B cell (primary cell): ENCODE results near the gene MOAP1. TPM values are rescaled to one million over a fixed set of nuclear protein-coding genes. Genes with fewer than 3 reads are reported as not detected.
"Not testable (repeated sequence)": the region's sequence is repeated elsewhere in the genome, so short reads cannot be mapped to it uniquely, and the experiment has no call there.

Experiments
- ATAC-seq: fragments of 200-7000 bp; cut with Tn5 transposase; one replicate; pipeline ENCODE4 v1.10.0; 2021; ENCODE audit warnings: low read depth, mild to moderate bottlenecking, moderate number of reproducible peaks, moderate library complexity
- CTCF ChIA-PET: fragments of 350-600 bp; sonication (Branson Sonifier 250); formaldehyde crosslinking; loops from one replicate; lab custom pipeline; 2021; ENCODE audit warnings: antibody characterized with exemption, inconsistent platforms; lab: Charles Lee
- POLR2A ChIA-PET: fragments of 350-600 bp; sonication (Branson Sonifier 250); formaldehyde crosslinking; loops from one replicate; lab custom pipeline; 2021; ENCODE audit warnings: antibody characterized with exemption; lab: Charles Lee
- DNase-seq: peaks from one replicate; pipeline ENCODE4 v3.0.0; 2013
- H2AFZ ChIP-seq: 2 replicates; pipeline ENCODE4 v1.6.1; 2012; ENCODE audit warnings: mild to moderate bottlenecking, low read depth, low read length; ENCODE audit not compliant: insufficient read depth, poor library complexity, severe bottlenecking
- H3K27ac ChIP-seq, 2 donors: 1 replicate in 1 of 2; 2 replicates in 1 of 2; pipeline ENCODE4 v1.5.1; 2012 to 2013; ENCODE audit warnings: low read length in 2 of 2, mild to moderate bottlenecking in 2 of 2, moderate library complexity in 1 of 2
- H3K27me3 ChIP-seq, 4 experiments: fragments of 200-600 bp in 1 of 4; sonication (generic) in 1 of 4; replicated peaks in 1 of 4; 1 replicate in 2 of 4; 2 replicates in 2 of 4; pipeline versions ENCODE4 v1.6.1 to v1.7.0; 2013 to 2016; ENCODE audit warnings: low read length in 3 of 4, mild to moderate bottlenecking in 2 of 4, mixed read lengths in 1 of 4, moderate library complexity in 1 of 4; ENCODE audit not compliant: insufficient read depth in 4 of 4, control insufficient read depth in 3 of 4; ENCODE audit errors: control extremely low read depth in 1 of 4
- H3K36me3 ChIP-seq, 2 experiments: replicated peaks in 1 of 2; 1 replicate in 1 of 2; 2 replicates in 1 of 2; pipeline versions ENCODE4 v1.6.1 to v1.7.1; 2013; ENCODE audit warnings: low read length in 1 of 2; ENCODE audit not compliant: insufficient read depth in 2 of 2, control insufficient read depth in 1 of 2; ENCODE audit errors: control extremely low read depth in 1 of 2, extremely low read depth in 1 of 2
- H3K4me1 ChIP-seq, 2 donors: fragments of 200-600 bp in 1 of 2; sonication (generic) in 1 of 2; 1 replicate in 1 of 2; 2 replicates in 1 of 2; pipeline versions ENCODE4 v1.5.1 to v1.6.1; 2013 to 2017; ENCODE audit warnings: low read length in 2 of 2; ENCODE audit not compliant: control insufficient read depth in 2 of 2, insufficient read depth in 2 of 2
- H3K4me2 ChIP-seq: replicated peaks from 2 replicates; pipeline ENCODE3; 2012; ENCODE audit warnings: mild to moderate bottlenecking, low read depth, low read length; ENCODE audit not compliant: poor library complexity, severe bottlenecking
- H3K4me3 ChIP-seq, 5 experiments: fragments of 200-600 bp in 1 of 5; sonication (generic) in 1 of 5; 1 replicate in 3 of 5; 2 replicates in 2 of 5; pipeline versions ENCODE4 v1.5.1 to v1.7.0; 2011 to 2016; ENCODE audit warnings: low read length in 4 of 5, mild to moderate bottlenecking in 4 of 5, low read depth in 2 of 5, control low read depth in 1 of 5, moderate library complexity in 1 of 5; ENCODE audit not compliant: insufficient read depth in 1 of 5; ENCODE audit errors: control extremely low read depth in 1 of 5, extremely low read depth in 1 of 5
- H3K79me2 ChIP-seq: fragments of 200-600 bp; sonication (generic); one replicate; pipeline ENCODE4 v1.6.0; 2016; ENCODE audit warnings: low read length; ENCODE audit not compliant: control insufficient read depth, insufficient read depth
- H3K9ac ChIP-seq: fragments of 200-600 bp; sonication (generic); 2 replicates; pipeline ENCODE4 v1.6.1; 2017; ENCODE audit warnings: mild to moderate bottlenecking, low read length, moderate library complexity
- H3K9me3 ChIP-seq, 3 donors: one replicate each; pipeline versions ENCODE4 v1.6.1 to v1.7.1; 2013; ENCODE audit warnings: low read length in 2 of 3; ENCODE audit not compliant: control insufficient read depth in 2 of 3, insufficient read depth in 1 of 3; ENCODE audit errors: control extremely low read depth in 1 of 3
- H4K20me1 ChIP-seq: 2 replicates; pipeline ENCODE4 v1.6.0; 2012; ENCODE audit warnings: mild to moderate bottlenecking, low read length; ENCODE audit not compliant: insufficient read depth, control insufficient read depth, poor library complexity, severe bottlenecking
- H3K27ac Mint-ChIP-seq: one replicate; pipeline ENCODE4 v1.8.0; 2021; ENCODE audit warnings: mixed read lengths
- H3K27me3 Mint-ChIP-seq: one replicate; pipeline ENCODE4 v1.8.0; 2021; ENCODE audit warnings: mixed read lengths
- H3K4me1 Mint-ChIP-seq: one replicate; pipeline ENCODE4 v1.8.0; 2021; ENCODE audit warnings: mixed read lengths
- H3K4me3 Mint-ChIP-seq: one replicate; pipeline ENCODE4 v1.8.0; 2021; ENCODE audit warnings: mixed read lengths
- H3K9me3 Mint-ChIP-seq: one replicate; pipeline ENCODE4 v1.8.0; 2022; ENCODE audit warnings: mixed read lengths; ENCODE audit not compliant: insufficient read depth
- EZH2 ChIP-seq: IDR thresholded peaks from 2 replicates; pipeline ENCODE4 v1.6.1; 2012; ENCODE audit warnings: borderline replicate concordance, low read depth, mild to moderate bottlenecking, moderate library complexity, low read length; ENCODE audit not compliant: insufficient read depth, poor library complexity, severe bottlenecking
- WGBS: methylation state at CpG from one replicate; pipeline ENCODE4 v1.1.5; 2013; ENCODE audit warnings: missing lambda C conversion rate; ENCODE audit not compliant: insufficient coverage; 5-methylcytosine and 5-hydroxymethylcytosine counted together
- intact Hi-C: fragments of 100-400 bp; cut with micrococcal nuclease; formaldehyde crosslinking; loops from one replicate; pipeline ENCODE4 v1.10.0; 2022
- polyA plus RNA-seq: library from polyadenylated mRNA; depleted of rRNA; stranded (reverse); fragments of >200 nt; gene quantifications from 2 replicates; pipeline ENCODE4 v1.2.3, GENCODE V29; 2012
- total RNA-seq, 2 donors: library from RNA; stranded (reverse); fragments of 120-200 nt in 1 of 2; gene quantifications; 1 replicate in 1 of 2; 2 replicates in 1 of 2; pipeline versions ENCODE4 v1.2.3 to v1.2.4, GENCODE V29; 2013 to 2022
- TF ChIP-seq, protein P1 (sequence below): fragments of 200-600 bp; IDR thresholded peaks from one replicate; pipeline ENCODE4 v1.8.0; 2022; ENCODE audit warnings: antibody characterized with exemption, mild to moderate bottlenecking

The MOAP1 gene
- total and polyA plus RNA-seq, 2 donors (not counting 1 experiment from before 2014, with no cell fraction given), result 30.8 to 74.9 TPM

- H3K36me3 ChIP-seq, result no peaks in the 10 kb centered on the region
- no peak overlapping the region for H3K4me2 ChIP-seq
- ATAC-seq, result no peak
- no peaks in the 10 kb centered on the region for H3K9me3 ChIP-seq
- TF ChIP-seq, protein P1, sequence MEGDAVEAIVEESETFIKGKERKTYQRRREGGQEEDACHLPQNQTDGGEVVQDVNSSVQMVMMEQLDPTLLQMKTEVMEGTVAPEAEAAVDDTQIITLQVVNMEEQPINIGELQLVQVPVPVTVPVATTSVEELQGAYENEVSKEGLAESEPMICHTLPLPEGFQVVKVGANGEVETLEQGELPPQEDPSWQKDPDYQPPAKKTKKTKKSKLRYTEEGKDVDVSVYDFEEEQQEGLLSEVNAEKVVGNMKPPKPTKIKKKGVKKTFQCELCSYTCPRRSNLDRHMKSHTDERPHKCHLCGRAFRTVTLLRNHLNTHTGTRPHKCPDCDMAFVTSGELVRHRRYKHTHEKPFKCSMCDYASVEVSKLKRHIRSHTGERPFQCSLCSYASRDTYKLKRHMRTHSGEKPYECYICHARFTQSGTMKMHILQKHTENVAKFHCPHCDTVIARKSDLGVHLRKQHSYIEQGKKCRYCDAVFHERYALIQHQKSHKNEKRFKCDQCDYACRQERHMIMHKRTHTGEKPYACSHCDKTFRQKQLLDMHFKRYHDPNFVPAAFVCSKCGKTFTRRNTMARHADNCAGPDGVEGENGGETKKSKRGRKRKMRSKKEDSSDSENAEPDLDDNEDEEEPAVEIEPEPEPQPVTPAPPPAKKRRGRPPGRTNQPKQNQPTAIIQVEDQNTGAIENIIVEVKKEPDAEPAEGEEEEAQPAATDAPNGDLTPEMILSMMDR, result no peak
- no peak for TF ChIP-seq EZH2
- H3K27me3 ChIP-seq, result no peaks in the 10 kb centered on the region
- Mint-ChIP-seq H3K4me3 (no peak overlapping the region), H3K9me3 (no peaks in the 10 kb centered on the region), H3K27me3 (no peaks in the 10 kb centered on the region), H3K4me1 (no peaks in the 10 kb centered on the region), H3K27ac (no peak overlapping the region)
- no peaks in the 10 kb centered on the region for H3K79me2 ChIP-seq
- no peaks in the 10 kb centered on the region for H3K4me1 ChIP-seq
- no peaks in the 10 kb centered on the region for H4K20me1 ChIP-seq
- intact Hi-C loops, result no loop called here
- no peak overlapping the region for H3K4me3 ChIP-seq
- DNase-seq, result no peak
- H2AFZ ChIP-seq, result no peak overlapping the region
- WGBS, result 95% methylated on average over 2 of the region's 4 CpGs
- H3K9ac ChIP-seq, result no peak overlapping the region
- POLR2A ChIA-PET, result no interaction called here
- CTCF ChIA-PET, result interaction anchor here (0.7 kb wide), 1 partner anchor 126 kb away, joined by 3 read pairs; no protein-coding TSS in a partner anchor
- no peak overlapping the region for H3K27ac ChIP-seq
Observed at GRCh38 chr14:93160353-93160801, 24.3 kb downstream of the MOAP1 start.

GRCh38 chr14:93159625-93160352, 24.9 kb downstream of the MOAP1 start:
- H3K9ac ChIP-seq, intact Hi-C loops, H3K27ac ChIP-seq, H4K20me1 ChIP-seq, H3K27me3 ChIP-seq, ATAC-seq, H3K27me3 Mint-ChIP-seq, H3K4me2 ChIP-seq, H2AFZ ChIP-seq, H3K4me1 ChIP-seq, H3K4me3 ChIP-seq, H3K4me1 Mint-ChIP-seq, H3K79me2 ChIP-seq, H3K9me3 Mint-ChIP-seq, DNase-seq, H3K27ac Mint-ChIP-seq, H3K36me3 ChIP-seq, H3K4me3 Mint-ChIP-seq, H3K9me3 ChIP-seq, POLR2A ChIA-PET: not testable (repeated sequence)
- whole genome bisulfite sequencing, result no CpG with 5 or more reads among the region's 5 CpGs
- CTCF ChIA-PET, result interaction anchor here (0.7 kb wide), 1 partner anchor 126 kb away, joined by 3 read pairs; no protein-coding TSS in a partner anchor

DNA sequence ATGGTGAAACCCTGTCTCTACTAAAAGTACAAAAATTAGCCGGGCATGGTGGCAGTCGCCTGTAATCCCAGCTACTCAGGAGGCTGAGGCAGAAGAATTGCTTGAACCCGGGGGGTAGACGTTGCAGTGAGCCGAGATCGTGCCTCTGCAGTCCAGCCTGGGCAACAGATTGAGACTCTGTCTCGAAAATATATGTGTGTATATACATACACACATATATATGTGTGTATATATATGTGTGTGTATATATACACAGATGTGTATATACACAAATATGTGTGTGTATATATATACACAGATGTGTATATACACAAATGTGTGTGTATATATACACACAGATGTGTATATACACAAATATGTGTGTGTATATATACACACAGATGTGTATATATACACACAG, 26.3 kb downstream of the MOAP1 start:
- POLR2A ChIA-PET, H3K4me1 Mint-ChIP-seq: not testable (repeated sequence)
- WGBS, result no CpG with 5 or more reads among the region's 7 CpGs

More for the DNA sequence above, 26.3 kb downstream of the MOAP1 start:
- H3K27me3 Mint-ChIP-seq, H3K36me3 ChIP-seq, H3K9ac ChIP-seq, H3K79me2 ChIP-seq, H4K20me1 ChIP-seq, CTCF ChIA-PET, H3K4me3 ChIP-seq, H3K4me2 ChIP-seq, H3K27me3 ChIP-seq, H3K27ac ChIP-seq, H3K27ac Mint-ChIP-seq, H2AFZ ChIP-seq, intact Hi-C loops, H3K9me3 Mint-ChIP-seq, H3K4me1 ChIP-seq, ATAC-seq, H3K4me3 Mint-ChIP-seq, H3K9me3 ChIP-seq, DNase-seq: not testable (repeated sequence)
